ENCODE measurements around the gene ADRA2B. TPM values are rescaled to one million over a fixed set of nuclear protein-coding genes. Genes with fewer than 3 reads are reported as not detected.

Gene ADRA2B
- total RNA-seq, 1 experiment from 2014 or later: not detected

DNA sequence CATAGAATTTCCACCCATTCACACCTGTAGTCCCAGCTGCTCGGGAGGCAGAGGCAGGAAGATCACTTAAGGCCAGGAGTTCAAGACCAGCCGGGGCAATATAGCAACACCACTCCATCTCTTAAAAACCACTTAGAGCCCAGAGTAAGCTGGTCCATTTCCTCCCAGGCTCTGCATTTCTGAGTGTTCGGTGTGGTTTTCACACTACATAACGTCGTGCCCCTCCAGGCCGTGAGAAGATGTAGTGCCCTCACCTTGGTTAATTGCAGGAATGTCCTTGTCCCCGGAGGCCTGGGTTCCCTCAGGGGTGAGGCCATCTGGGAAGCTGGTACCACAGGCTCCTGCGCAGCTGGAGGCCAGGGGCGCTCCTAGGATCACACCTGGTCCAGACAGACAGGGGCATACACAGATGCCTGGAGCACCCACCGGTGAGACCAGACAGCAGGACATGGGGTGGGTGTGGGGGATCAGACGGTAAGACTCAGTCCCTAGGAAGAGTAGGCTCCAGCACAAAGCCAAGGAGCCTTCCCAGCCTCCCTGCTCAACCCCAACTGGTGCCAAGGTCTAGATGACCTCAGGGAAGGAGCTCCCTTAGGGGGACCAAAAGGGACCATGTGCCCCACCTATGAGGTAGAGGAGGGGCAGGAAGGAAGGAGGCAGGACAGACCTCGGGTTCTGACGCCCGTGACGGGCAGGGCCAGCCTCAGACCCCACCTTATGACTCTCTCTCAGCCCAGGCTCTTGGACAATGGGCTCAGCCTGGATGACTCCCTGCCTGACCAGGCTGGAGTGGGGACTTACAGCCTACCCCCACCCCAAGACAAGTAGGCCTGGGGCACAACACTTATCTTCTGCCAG lies 21.2 kb upstream of the ADRA2B start:
- Mint-ChIP-seq H3K4me3 (ENCODE audit: unreplicated experiment) (no peak overlapping the region), H3K27me3 (ENCODE audit: insufficient read depth, unreplicated experiment) (peaks cover 17% of the 10 kb centered on the region), H3K9me3 (ENCODE audit: unreplicated experiment) (no peaks in the 10 kb centered on the region), H3K27ac (ENCODE audit: low read depth, unreplicated experiment) (no peak overlapping the region), H3K36me3 (ENCODE audit: insufficient read depth, unreplicated experiment) (no peaks in the 10 kb centered on the region), H3K4me1 (ENCODE audit: insufficient read depth, unreplicated experiment) (no peaks in the 10 kb centered on the region)
- ChIA-PET CTCF (interaction anchor here (0.6 to 1.3 kb wide), 8 partner anchors 12 to 167 kb away, joined by 3 to 7 read pairs (median 4); partner anchors contain the start of gene SNRNP200), POLR2A (interaction anchor here (1.1 kb wide), 2 partner anchors 22 to 37 kb away, joined by 3 read pairs; no protein-coding TSS in a partner anchor)
- intact Hi-C loops (cut with micrococcal nuclease): loop anchor here (1.0 to 5.0 kb wide), 3 partner anchors 37 to 370 kb away; partner anchors contain the start of gene NEURL3
- no TSS peak for BruUV-seq (replicated peaks)
- DNase-seq (ENCODE audit: unreplicated experiment): no peak
- TF ChIP-seq, protein P1, sequence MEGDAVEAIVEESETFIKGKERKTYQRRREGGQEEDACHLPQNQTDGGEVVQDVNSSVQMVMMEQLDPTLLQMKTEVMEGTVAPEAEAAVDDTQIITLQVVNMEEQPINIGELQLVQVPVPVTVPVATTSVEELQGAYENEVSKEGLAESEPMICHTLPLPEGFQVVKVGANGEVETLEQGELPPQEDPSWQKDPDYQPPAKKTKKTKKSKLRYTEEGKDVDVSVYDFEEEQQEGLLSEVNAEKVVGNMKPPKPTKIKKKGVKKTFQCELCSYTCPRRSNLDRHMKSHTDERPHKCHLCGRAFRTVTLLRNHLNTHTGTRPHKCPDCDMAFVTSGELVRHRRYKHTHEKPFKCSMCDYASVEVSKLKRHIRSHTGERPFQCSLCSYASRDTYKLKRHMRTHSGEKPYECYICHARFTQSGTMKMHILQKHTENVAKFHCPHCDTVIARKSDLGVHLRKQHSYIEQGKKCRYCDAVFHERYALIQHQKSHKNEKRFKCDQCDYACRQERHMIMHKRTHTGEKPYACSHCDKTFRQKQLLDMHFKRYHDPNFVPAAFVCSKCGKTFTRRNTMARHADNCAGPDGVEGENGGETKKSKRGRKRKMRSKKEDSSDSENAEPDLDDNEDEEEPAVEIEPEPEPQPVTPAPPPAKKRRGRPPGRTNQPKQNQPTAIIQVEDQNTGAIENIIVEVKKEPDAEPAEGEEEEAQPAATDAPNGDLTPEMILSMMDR (IDR thresholded peaks at IDR 0.05; ENCODE audit: unreplicated experiment): no peak

DNA sequence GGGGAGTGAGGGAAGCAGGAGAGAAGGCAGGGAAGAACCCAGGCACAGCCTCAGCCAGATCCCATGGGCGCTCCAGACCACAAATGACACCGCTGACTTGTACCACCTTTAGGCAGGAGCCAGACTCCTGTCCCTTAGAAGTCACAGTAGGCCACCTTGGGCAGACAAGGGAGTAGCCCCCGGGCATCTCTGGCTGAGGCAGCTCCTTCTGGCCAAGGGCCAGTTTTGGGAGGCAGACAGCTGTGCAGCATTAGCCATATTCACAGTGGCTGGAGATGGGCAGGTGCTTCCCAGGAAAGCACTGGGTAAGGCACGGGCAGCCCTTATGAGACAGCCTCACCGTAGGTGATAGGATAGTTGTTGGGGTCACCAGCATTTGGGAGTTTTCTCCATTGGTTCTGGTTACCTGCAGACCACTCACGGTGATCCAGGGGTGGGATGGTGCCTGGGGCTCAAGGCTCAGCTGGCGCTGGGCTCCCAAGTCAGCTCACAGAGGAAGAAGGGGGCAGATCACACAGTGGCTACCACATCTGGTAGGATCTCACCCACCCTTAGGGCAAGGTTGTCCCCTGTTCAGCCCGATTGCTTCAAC lies 19.9 kb upstream of the ADRA2B start:
- CTCF ChIA-PET: interaction anchor here (0.5 to 1.8 kb wide), 3 partner anchors 39 to 664 kb away, joined by 3 to 6 read pairs (median 3); no protein-coding TSS in a partner anchor
- DNase-seq (ENCODE audit: unreplicated experiment): no peak
- H3K27me3 Mint-ChIP-seq (ENCODE audit: insufficient read depth, unreplicated experiment): peaks cover 25% of the 10 kb centered on the region
- POLR2A ChIA-PET: no interaction called here
- H3K4me3 Mint-ChIP-seq (ENCODE audit: unreplicated experiment): no peak overlapping the region
- intact Hi-C loops (cut with micrococcal nuclease): loop anchor here (5.0 kb wide), 1 partner anchor 371 kb away; the partner anchor contains the start of gene NEURL3
- H3K36me3 Mint-ChIP-seq (ENCODE audit: insufficient read depth, unreplicated experiment): no peaks in the 10 kb centered on the region
- H3K27ac Mint-ChIP-seq (ENCODE audit: low read depth, unreplicated experiment): no peak overlapping the region
- H3K9me3 Mint-ChIP-seq (ENCODE audit: unreplicated experiment): no peaks in the 10 kb centered on the region
- H3K4me1 Mint-ChIP-seq (ENCODE audit: insufficient read depth, unreplicated experiment): no peaks in the 10 kb centered on the region
- TF ChIP-seq, protein P1 (IDR thresholded peaks at IDR 0.05; ENCODE audit: unreplicated experiment): no peak
- BruUV-seq (replicated peaks): no TSS peak

DNA sequence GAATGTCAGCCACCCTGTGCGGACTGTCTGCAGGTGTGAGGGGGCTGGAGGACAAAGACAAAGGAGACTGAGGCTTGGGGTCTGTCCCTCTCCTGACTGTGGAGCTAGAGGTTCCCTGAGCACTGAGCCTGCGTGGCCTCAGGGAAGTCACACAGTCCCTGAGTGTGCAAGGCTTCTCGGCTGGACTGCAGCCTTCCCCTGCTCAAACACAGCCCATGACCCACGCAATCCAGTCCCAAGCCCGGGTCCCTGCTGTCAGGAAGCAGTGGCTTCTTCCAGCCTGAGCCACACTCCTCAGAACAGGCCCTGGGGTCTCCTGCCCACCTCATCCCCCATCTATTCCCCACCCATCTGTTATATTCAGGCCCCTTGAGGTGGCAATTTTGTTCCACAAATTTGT lies 19.2 kb upstream of the ADRA2B start:
- no peak overlapping the region for H3K4me3 Mint-ChIP-seq (ENCODE audit: unreplicated experiment)
- no peak overlapping the region for H3K27ac Mint-ChIP-seq (ENCODE audit: low read depth, unreplicated experiment)
- intact Hi-C loops (cut with micrococcal nuclease): loop anchor here (5.0 kb wide), 1 partner anchor 372 kb away; the partner anchor contains the start of gene NEURL3
- no peak for DNase-seq (ENCODE audit: unreplicated experiment)
- ChIA-PET CTCF (interaction anchor here (0.5 to 1.8 kb wide), 3 partner anchors 19 to 665 kb away, joined by 3 to 6 read pairs (median 3); partner anchors contain the start of gene ADRA2B), POLR2A (no interaction called here)
- no TSS peak for BruUV-seq (replicated peaks)
- TF ChIP-seq, protein P1 (IDR thresholded peaks at IDR 0.05; ENCODE audit: unreplicated experiment): no peak
- H3K9me3 Mint-ChIP-seq (ENCODE audit: unreplicated experiment): no peaks in the 10 kb centered on the region
- no peaks in the 10 kb centered on the region for H3K36me3 Mint-ChIP-seq (ENCODE audit: insufficient read depth, unreplicated experiment)
- peaks cover 31% of the 10 kb centered on the region for H3K27me3 Mint-ChIP-seq (ENCODE audit: insufficient read depth, unreplicated experiment)
- no peaks in the 10 kb centered on the region for H3K4me1 Mint-ChIP-seq (ENCODE audit: insufficient read depth, unreplicated experiment)

DNA sequence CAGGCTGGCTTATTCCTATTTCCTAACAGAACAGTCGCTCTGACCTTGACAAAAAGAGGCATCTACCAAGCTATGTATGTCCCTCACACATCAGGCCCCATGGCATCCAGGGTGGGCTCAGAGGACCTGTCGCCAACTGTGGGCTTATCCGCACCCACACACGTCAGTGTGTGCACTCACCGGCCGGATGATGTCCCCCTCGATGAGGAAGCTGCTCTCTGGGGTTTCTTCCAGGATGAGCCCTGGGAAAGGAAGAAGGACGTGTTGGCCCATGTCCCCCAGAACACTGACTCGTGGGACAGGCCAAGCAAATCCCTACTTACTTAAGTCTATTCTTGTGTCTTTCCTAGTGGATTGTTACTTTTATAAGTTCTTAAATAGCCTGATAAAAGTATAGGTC lies 18.8 kb upstream of the ADRA2B start:
- ChIA-PET POLR2A (no interaction called here), CTCF (interaction anchor here (1.2 to 1.8 kb wide), 2 partner anchors 19 to 40 kb away, joined by 3 to 6 read pairs; partner anchors contain the start of gene ADRA2B)
- TF ChIP-seq, protein P1 (IDR thresholded peaks at IDR 0.05; ENCODE audit: unreplicated experiment): no peak
- BruUV-seq (replicated peaks): no TSS peak
- no peak overlapping the region for H3K27ac Mint-ChIP-seq (ENCODE audit: low read depth, unreplicated experiment)
- peaks cover 36% of the 10 kb centered on the region for H3K27me3 Mint-ChIP-seq (ENCODE audit: insufficient read depth, unreplicated experiment)
- no peak for DNase-seq (ENCODE audit: unreplicated experiment)
- no peak overlapping the region for H3K4me3 Mint-ChIP-seq (ENCODE audit: unreplicated experiment)
- no peaks in the 10 kb centered on the region for H3K4me1 Mint-ChIP-seq (ENCODE audit: insufficient read depth, unreplicated experiment)
- intact Hi-C loops (cut with micrococcal nuclease): loop anchor here (5.0 kb wide), 1 partner anchor 372 kb away; the partner anchor contains the start of gene NEURL3
- no peaks in the 10 kb centered on the region for H3K36me3 Mint-ChIP-seq (ENCODE audit: insufficient read depth, unreplicated experiment)
- H3K9me3 Mint-ChIP-seq (ENCODE audit: unreplicated experiment): no peaks in the 10 kb centered on the region

All from MCF 10A (cell line).